Measurements from ENCODE around the gene PXDN.

Gene PXDN

GRCh38 chr2:1663621-1664020 is 80.7 kb downstream of the PXDN start:
- DNase-seq (ENCODE audit: low spot score), result no peak

GRCh38 chr2:1662606-1663180 is 81.6 kb downstream of the PXDN start:
- no peak for DNase-seq (ENCODE audit: low spot score)

GRCh38 chr2:1661891-1662605 is 82.3 kb downstream of the PXDN start:
- DNase-seq (ENCODE audit: low spot score), result no peak

- no peak for DNase-seq (ENCODE audit: low spot score)
These were observed 83.4 kb downstream of the PXDN start for GRCh38 chr2:1660656-1661640.

GRCh38 chr2:1659951-1660565 is 84.3 kb downstream of the PXDN start:
- DNase-seq (ENCODE audit: low spot score), result no peak

- no peak for DNase-seq (ENCODE audit: low spot score)
These were observed 85.7 kb downstream of the PXDN start for GRCh38 chr2:1658394-1659151.

GRCh38 chr2:1656961-1657841 is 87.1 kb downstream of the PXDN start:
- no peak for DNase-seq (ENCODE audit: low spot score)

- DNase-seq (ENCODE audit: low spot score), result no peak
These were observed 87.9 kb downstream of the PXDN start for GRCh38 chr2:1656326-1656960.

GRCh38 chr2:1655461-1655860 is 88.9 kb downstream of the PXDN start:
- DNase-seq (ENCODE audit: low spot score), result no peak

- no peak for DNase-seq (ENCODE audit: low spot score)
These were observed 89.5 kb downstream of the PXDN start for GRCh38 chr2:1654696-1655374.

GRCh38 chr2:1653956-1654695 is 90.2 kb downstream of the PXDN start:
- DNase-seq (ENCODE audit: low spot score), result no peak

GRCh38 chr2:1652034-1652790 is 92.1 kb downstream of the PXDN start:
- DNase-seq (ENCODE audit: low spot score), result no peak

- no peak for DNase-seq (ENCODE audit: low spot score)
These were observed 92.9 kb downstream of the PXDN start for GRCh38 chr2:1651121-1652033.

GRCh38 chr2:1650085-1650872 is 94.0 kb downstream of the PXDN start:
- no peak for DNase-seq (ENCODE audit: low spot score)

- no peak for DNase-seq (ENCODE audit: low spot score)
These were observed 94.9 kb downstream of the PXDN start for GRCh38 chr2:1649103-1650084.
